ENCODE data around the gene ACADL. TPM values are rescaled to one million over a fixed set of nuclear protein-coding genes. Genes with fewer than 3 reads are reported as not detected.
"Not testable (repeated sequence)": the region's sequence is repeated elsewhere in the genome, so short reads cannot be mapped to it uniquely, and the experiment has no call there.

The ACADL gene
- total RNA-seq, 2 donors from 2014 or later = 2.5 to 4.6 TPM

DNA sequence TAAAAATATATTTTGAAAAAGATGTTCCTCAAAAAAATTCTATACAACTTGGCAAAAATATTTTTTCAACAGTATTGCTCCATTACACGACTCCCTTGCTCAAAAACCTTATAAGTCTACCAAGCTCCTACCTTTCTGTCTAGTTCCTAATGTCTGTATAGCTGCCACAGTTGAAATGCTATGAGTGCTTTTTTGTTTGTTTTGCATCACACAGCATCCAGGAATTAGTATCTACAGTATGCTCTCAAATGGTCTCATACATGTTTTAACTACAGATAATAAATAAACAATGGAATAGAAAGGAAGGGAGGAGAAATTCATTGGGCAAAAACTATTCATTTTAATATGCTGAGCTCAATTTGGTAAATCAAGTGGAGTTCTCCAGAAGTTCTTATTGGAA is 17.3 kb downstream of the ACADL start:
- ATAC-seq = no peak
- intact Hi-C loops (cut with DNase I) = no loop called here
- no peak for DNase-seq

DNA sequence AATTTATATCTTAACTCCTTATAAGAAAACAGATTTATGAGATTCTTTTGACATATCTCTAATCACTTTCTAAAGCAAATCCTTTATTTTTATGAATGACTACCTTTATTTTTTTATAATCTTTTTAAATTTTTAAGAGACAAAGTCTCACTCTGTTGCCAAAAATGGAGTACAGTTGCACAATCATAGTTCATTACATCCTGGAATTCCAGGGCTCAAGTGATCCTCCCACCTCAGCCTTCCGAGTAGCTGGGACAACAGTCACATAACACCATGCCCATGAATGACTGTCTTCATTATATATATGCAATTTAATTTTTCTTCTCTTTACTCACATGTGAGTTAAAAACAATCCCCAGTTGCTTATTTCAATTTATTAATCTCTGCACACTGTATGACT is 21.7 kb downstream of the ACADL start:
- DNase-seq (no peak), ATAC-seq (no peak)
- intact Hi-C loops (cut with DNase I) = no loop called here

- DNase-seq (no peak), ATAC-seq (no peak)
- intact Hi-C loops (cut with DNase I) = no loop called here
Observed at GRCh38 chr2:210203147-210203546, 22.1 kb downstream of the ACADL start.

GRCh38 chr2:210199854-210200253 is 25.4 kb downstream of the ACADL start:
- intact Hi-C loops (cut with DNase I) = loop anchor here (5.0 kb wide), 2 partner anchors 128 to 223 kb away; no protein-coding TSS in a partner anchor
- DNase-seq (no peak), ATAC-seq (no peak)

DNA sequence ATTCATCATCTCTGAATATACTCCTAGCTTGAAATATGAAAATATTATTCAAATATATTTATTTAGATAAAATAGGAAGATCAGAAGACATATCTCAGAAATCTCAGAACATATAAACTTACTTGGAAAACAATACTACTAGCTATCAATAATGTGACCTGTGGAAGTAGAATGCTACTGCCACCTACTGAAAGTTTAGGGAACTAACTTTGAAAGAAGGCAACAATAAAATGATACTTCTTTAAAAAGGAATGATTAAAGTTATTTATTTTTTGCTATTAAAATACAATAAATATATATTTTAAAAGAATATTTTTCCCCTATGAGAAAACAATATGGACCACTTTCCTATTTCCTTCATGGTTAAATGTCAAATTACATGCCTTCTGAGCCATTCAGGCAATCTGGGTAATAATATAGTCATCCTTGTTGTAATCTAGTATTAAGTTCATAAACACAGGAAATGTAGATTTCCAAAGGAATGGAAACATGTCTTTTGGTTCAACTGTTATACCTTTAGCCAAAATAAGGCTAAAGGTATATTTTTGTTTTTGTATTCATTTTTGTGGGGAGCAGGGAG is 26.0 kb downstream of the ACADL start:
- no peak for DNase-seq

GRCh38 chr2:210198326-210198725 is 26.9 kb downstream of the ACADL start:
- ATAC-seq (no peak), DNase-seq (no peak)
- intact Hi-C loops (cut with DNase I) = loop anchor here (5.0 kb wide), 2 partner anchors 126 to 221 kb away; no protein-coding TSS in a partner anchor

More for the DNA sequence above, 26.0 kb downstream of the ACADL start:
- intact Hi-C loops (cut with DNase I) = loop anchor here (5.0 kb wide), 2 partner anchors 127 to 222 kb away; no protein-coding TSS in a partner anchor
- no peak for ATAC-seq

DNA sequence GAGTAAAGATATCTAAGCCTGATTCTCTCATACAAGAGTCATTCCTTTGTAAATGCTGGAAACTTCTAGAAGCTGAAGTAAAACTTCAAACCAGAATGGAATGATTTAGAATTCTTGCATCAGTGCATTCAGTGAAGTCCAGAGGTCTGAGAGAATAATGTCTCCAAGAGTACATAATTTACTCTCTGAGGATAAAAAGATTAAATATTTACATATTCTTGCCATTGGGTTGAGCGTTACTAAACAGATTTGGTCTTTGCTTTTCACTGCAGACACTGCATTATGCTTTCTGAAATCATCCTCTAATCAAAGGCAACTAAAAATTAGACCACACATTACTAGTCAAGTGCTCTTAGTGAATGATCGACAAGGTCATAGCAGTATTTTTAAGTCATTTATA is 27.5 kb downstream of the ACADL start:
- ATAC-seq (no peak), DNase-seq (no peak)
- intact Hi-C loops (cut with DNase I) = loop anchor here (5.0 kb wide), 2 partner anchors 125 to 220 kb away; no protein-coding TSS in a partner anchor

DNA sequence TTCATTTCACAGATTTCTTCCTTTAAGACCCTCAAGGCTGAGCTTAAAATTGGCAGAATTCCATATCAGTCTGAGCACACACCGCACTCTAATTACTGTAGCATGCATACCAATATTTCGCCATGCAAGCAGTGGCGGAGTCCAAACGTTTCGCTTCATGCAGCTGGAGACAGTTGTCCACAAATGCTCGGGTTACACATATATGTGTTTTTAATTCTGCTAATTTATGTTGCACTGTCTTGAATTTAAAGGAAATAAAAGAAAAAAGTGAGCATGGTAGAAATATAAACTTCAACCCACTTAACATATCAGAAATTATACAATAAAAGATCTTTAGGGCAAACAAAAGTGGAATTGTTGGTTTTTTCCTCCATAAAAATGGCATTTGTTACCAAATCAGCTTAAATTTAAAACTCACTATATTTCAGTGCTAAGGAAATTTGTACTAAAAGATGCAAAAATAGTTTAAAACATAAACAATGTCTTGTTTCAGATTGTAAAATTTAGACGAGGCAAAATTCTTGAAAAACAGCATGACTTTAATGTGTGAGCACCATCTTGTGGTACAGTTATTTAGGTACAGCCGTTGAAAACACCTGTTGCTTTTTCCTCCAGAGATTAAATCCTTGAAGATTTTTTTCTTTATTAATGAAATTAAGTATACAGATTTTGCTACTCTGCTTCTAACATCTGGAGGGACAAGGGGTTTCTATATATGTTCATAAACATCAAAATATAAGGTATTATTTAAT is 30.0 kb downstream of the ACADL start:
- no peak for DNase-seq
- intact Hi-C loops (cut with DNase I) = loop anchor here (1.0 to 5.0 kb wide), 3 partner anchors 123 to 218 kb away; no protein-coding TSS in a partner anchor
- peak in 1 of 2 donors; percentile 59 for ATAC-seq

DNA sequence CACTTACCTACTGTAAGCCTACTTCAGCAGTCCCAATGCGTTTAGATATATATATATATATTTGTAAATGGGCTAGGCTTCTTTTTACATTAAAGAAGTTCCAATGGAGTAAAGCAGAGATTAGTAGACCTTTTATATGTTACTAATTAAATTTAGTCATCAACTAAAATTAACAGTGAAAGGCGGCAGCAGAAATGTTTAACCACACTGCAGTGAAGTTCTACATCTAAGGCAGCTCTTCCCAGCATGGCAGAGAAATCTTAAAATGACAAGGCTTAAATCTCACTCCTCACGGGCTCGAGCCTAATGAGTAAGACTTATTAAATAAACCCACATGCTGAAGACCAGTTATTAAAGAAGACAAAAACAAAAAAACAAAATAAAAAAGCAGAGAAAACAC is 34.9 kb downstream of the ACADL start:
- ATAC-seq = no peak
- no peak for DNase-seq
- intact Hi-C loops (cut with DNase I) = no loop called here

DNA sequence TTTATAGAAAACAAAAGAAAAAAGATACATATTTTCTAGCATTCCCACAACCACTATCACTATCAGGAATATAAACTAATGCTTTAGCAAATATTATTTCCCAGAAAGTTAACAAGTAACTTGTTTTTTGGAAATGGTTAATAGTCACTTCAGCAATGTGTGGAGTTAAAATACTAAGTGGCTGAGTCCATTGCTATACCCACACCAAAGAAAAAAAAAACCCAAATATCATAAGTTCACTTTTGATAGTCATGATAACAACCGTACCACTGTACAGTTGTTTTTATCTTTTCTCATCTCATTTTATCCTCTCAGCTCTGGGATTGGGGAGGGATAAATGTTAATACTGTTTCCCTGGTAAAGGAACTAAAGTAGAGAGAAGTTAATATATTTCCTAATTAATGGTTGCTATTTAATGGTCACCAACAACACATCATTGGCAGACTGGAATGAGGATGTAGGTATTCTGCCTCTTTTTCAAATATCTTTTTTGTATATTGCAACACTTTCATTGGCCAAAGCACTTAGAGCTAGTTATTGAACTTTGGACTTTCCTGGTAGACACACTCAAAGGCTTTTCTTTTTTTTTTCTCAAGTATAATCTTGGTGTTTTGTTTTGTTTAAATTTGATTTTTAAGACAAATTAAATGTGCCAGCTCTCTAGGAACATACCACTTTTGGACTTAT is 35.7 kb downstream of the ACADL start:
- ATAC-seq (no peak), DNase-seq (no peak)
- intact Hi-C loops (cut with DNase I) = no loop called here

DNA sequence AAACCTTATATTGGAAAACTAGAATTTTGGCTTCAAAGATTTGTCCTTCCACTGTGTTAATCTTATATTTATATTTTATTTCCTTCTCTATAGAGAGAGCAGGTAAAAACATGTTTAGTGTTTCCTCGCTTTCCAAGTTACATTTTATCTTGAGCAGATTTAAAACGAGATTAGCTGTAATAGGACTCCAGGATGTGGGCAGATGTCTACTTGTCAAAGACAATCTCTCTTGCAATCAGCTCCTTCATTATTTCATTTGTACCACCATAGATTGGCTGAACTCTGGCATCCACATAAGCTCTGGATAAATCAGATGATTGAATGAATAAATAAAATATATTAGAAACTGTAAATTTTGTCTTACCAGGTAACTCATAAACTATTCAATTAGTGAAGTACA is 36.5 kb downstream of the ACADL start:
- intact Hi-C loops (cut with DNase I) = no loop called here
- no peak for ATAC-seq
- no peak for DNase-seq

DNA sequence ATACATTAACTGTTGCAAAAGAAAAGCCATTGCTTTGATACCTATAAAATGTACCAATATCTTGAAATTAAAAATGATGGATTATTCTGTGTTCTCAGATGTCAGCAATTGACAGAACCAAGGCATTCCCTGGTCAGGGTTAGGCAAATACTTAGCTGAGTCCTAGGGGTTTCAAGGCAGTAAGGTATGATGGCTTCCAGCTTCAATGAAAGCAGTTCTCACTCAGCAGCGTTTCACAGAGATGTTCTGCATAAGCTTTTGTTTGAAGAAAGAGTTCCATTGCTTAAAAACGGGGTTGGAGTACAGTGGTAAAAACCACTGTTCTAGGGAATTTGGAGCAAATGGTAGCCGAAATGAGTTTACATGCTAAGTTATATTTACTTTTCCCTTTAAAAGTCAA is 37.1 kb downstream of the ACADL start:
- no peak for ATAC-seq
- DNase-seq = no peak
- intact Hi-C loops (cut with DNase I) = no loop called here

DNA sequence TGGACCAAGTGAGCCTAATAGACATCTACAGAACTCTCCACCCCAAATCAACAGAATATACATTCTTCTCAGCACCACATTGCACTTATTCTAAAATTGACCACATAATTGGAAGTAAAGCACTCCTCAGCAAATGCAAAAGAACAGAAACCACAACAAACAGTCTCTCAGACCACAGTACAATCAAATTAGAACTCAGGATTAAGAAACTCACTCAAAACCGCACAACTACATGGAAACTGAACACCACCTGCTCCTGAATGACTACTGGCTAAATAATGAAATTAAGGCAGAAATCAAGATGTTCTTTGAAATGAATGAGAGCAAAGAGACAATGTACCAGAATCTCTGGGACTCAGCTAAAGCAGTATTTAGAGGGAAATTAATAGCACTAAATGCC is 41.3 kb downstream of the ACADL start:
- DNase-seq; ATAC-seq; intact Hi-C loops (cut with DNase I): not testable (repeated sequence)

GRCh38 chr2:210181606-210182088 is 43.6 kb downstream of the ACADL start:
- intact Hi-C loops (cut with DNase I); DNase-seq; ATAC-seq: not testable (repeated sequence)

DNA sequence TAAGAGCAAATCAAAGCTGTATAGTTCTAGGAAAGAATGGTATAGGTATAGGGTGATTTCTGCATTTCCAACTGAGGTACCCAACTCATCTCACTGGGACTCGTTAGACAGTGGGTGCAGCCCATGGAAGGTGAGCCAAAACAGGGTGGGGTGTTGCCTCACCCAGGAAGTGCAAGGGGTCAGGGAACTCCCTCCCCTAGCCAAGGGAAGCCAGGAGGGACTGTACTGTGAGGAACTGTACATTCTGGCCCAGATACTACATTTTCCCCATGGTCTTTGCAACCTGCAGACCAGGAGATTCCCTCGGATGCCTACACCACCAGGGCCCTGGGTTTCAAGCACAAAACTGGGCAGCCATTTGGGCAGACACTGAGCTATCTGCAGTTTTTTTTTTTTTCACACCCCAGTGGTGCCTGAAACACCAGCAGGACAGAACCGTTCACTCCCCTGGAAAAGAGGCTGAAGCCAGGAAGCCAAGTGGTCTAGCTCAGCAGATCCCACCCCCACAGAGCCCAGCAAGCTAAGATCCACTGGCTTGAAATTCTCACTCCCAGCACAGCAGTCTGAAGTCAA is 44.1 kb downstream of the ACADL start:
- DNase-seq; ATAC-seq; intact Hi-C loops (cut with DNase I): not testable (repeated sequence)

DNA sequence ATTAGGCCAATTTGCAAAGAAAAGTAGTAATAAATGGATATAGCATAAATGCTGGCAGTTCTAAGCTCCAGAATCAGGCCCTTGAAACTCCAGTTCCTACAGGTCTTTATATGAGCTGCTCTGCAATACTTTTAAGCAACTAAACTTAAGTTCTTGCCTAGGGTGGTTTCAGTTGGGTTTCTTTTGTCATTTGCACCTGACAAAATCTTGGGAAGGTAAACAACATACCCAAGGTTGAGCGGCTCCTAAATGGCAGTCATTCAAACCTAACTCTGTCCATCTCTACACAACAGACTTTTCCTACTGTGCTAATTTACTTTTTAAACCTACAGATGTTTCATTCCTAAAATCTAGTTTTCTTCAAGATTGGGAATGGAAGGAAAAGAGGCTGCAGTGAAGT is 44.8 kb downstream of the ACADL start:
- ATAC-seq (no peak), DNase-seq (no peak)
- intact Hi-C loops (cut with DNase I) = no loop called here

DNA sequence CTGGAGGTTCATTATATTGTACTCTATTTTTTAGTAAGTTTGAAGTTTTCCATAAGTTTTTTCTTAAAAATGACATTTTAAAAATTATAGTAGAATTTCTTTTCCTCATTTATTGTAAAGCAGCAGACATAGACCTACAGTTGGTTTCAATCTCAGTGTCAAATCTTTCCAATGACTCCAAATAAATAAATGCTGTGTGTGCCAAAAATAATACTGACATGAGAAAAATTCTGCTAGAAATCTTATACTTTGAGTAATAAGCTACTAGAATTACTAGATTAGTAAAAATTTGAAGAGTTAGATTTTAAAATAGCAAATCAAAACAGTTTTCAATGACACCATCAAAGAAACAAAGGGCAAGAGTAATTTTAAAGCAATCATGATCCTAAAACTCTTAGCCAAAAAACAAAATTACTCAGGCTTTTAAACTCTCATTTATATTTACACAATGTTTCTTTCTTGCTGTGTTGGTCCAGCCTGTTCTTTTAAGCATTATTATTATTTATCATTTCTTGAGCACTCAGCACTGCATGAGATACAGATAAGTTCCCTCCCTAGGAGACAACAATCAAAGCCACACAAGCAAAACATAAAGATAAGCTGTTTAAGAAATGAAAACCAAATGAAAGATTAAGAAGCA is 45.8 kb downstream of the ACADL start:
- ATAC-seq (no peak), DNase-seq (no peak)
- intact Hi-C loops (cut with DNase I) = no loop called here

DNA sequence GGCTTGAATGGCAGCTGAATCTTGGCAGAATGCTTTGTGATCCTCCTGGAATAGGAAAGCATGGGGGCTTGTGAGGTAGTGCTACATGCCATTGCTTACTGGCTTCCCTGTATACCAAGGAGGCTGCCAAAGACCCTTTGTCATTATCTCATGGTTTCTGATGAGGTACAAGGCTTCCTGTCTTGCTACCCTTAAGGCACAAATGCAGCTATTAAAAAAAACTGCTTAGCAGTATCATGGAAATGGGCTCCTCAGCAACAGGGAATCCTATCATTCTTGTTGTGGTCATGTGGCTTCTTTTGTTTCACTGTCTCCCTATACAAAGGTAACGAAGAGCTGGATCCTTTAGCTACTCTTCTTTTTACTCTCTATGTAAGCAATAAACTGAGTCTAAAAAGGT is 47.5 kb downstream of the ACADL start:
- intact Hi-C loops (cut with DNase I) = no loop called here
- no peak for ATAC-seq
- DNase-seq = no peak

DNA sequence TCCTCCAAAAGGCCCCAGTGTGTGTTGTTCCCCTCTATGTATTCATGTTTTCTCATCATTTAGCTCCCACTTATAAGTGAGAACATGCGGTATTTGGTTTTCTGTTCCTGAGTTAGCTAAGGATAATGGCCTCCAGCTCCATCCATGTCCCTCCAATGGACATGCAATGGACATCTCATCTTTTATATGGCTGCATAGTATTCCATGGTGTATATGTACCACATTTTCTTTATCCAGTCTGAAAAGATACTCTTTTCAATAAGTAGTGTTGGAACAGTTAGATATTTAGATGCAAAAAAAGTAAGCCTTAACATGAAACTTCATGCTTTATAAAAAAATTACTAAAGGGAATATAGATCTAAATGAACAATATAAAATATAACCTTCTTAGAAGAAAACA is 48.1 kb downstream of the ACADL start:
- ATAC-seq; intact Hi-C loops (cut with DNase I); DNase-seq: not testable (repeated sequence)
